Right atrium auricular region (tissue), 2 donors: ENCODE measurements around the gene RPS21. TPM values are rescaled to one million over a fixed set of nuclear protein-coding genes. Genes with fewer than 3 reads are reported as not detected.

Source experiments
- DNase-seq: peaks from one replicate; pipeline ENCODE4 v3.0.0-alpha.2; 2019; ENCODE audit warnings: low spot score
- H3K27ac ChIP-seq, 2 donors: fragments of 200-600 bp; sonication (generic); 1 replicate in 1 of 2; 2 replicates in 1 of 2; pipeline ENCODE4 v1.5.1; 2016 to 2019
- H3K27me3 ChIP-seq, 2 donors: fragments of 200-600 bp; sonication (generic); one replicate each; pipeline versions ENCODE4 v1.5.1 to v1.6.0; 2017 to 2019
- H3K36me3 ChIP-seq: fragments of 200-600 bp; sonication (generic); one replicate; pipeline ENCODE4 v1.5.1; 2016
- H3K4me1 ChIP-seq, 2 donors: fragments of 200-600 bp; sonication (generic); one replicate each; pipeline versions ENCODE4 v1.5.1 to v1.6.0; 2017 to 2019
- H3K4me3 ChIP-seq, 2 donors: fragments of 200-600 bp; sonication (generic); 1 replicate in 1 of 2; 2 replicates in 1 of 2; pipeline ENCODE4 v1.5.1; 2017 to 2019; ENCODE audit warnings: mild to moderate bottlenecking in 1 of 2, moderate library complexity in 1 of 2
- H3K9me3 ChIP-seq, 2 donors: fragments of 200-600 bp; sonication (generic); one replicate each; pipeline ENCODE4 v1.5.1; 2019
- CTCF ChIP-seq, 2 donors: fragments of 200-600 bp; sonication (generic); IDR thresholded peaks; one replicate each; pipeline ENCODE4 v1.5.1; 2019; ENCODE audit warnings: antibody characterized with exemption in 2 of 2
- total RNA-seq, 2 donors: library from RNA; depleted of rRNA; stranded (reverse); fragments of >200 nt; gene quantifications; one replicate each; pipeline ENCODE4 v1.1.0, GENCODE V29; 2016

The RPS21 gene
- total RNA-seq, 2 donors from 2014 or later = 1,510 to 1,937 TPM

- Histone ChIP-seq H3K27ac (peak overlapping the region; percentile 95 to 98), H3K9me3 (no peaks in the 10 kb centered on the region), H3K4me3 (no peak overlapping the region), H3K4me1 (peaks cover 0 to 94% of the 10 kb centered on the region in 2 donors), H3K36me3 (no peaks in the 10 kb centered on the region), H3K27me3 (no peaks in the 10 kb centered on the region)
- TF ChIP-seq CTCF (IDR thresholded peaks at IDR 0.05) = no peak
- no peak for DNase-seq
Observed at GRCh38 chr20:62361799-62362589, 24.9 kb upstream of the RPS21 start.

- peaks cover 0 to 92% of the 10 kb centered on the region in 2 donors for H3K4me1 ChIP-seq
Observed at GRCh38 chr20:62362590-62362940, 24.3 kb upstream of the RPS21 start.

GRCh38 chr20:62362991-62363919, 23.6 kb upstream of the RPS21 start:
- Histone ChIP-seq H3K9me3 (no peaks in the 10 kb centered on the region), H3K36me3 (no peaks in the 10 kb centered on the region), H3K27me3 (no peaks in the 10 kb centered on the region), H3K27ac (peak overlapping the region; percentile 95 to 98), H3K4me3 (peak overlapping the region in 1 of 2 donors; percentile 95), H3K4me1 (peaks cover 0 to 92% of the 10 kb centered on the region in 2 donors)
- peak in 1 of 2 donors; percentile 31 for TF ChIP-seq CTCF (IDR thresholded peaks at IDR 0.05)
- no peak for DNase-seq

More at GRCh38 chr20:62362590-62362940, 24.3 kb upstream of the RPS21 start:
- Histone ChIP-seq H3K27me3 (no peaks in the 10 kb centered on the region), H3K4me3 (no peak overlapping the region), H3K36me3 (no peaks in the 10 kb centered on the region), H3K9me3 (no peaks in the 10 kb centered on the region), H3K27ac (peak overlapping the region; percentile 95 to 98)
- DNase-seq = no peak
- no peak for TF ChIP-seq CTCF (IDR thresholded peaks at IDR 0.05)

- peaks cover 0 to 92% of the 10 kb centered on the region in 2 donors for H3K4me1 ChIP-seq
- H3K9me3 ChIP-seq = no peaks in the 10 kb centered on the region
- H3K27me3 ChIP-seq = no peaks in the 10 kb centered on the region
- H3K4me3 ChIP-seq = peak overlapping the region; percentile 89 to 95
- no peak for TF ChIP-seq CTCF (IDR thresholded peaks at IDR 0.05)
- H3K27ac ChIP-seq = peak overlapping the region; percentile 95 to 98
- H3K36me3 ChIP-seq = no peaks in the 10 kb centered on the region
- no peak for DNase-seq
Observed at GRCh38 chr20:62363920-62364851, 22.7 kb upstream of the RPS21 start.
